GM12873 (cell line): ENCODE results near the gene PRMT1.

Source experiments
- TF ChIP-seq, protein P1 (sequence below): IDR thresholded peaks from 2 replicates; pipeline ENCODE4 v1.5.1; 2012; ENCODE audit warnings: low read depth, mild to moderate bottlenecking, moderate library complexity, low read length, control low read depth; ENCODE audit not compliant: insufficient read depth; ENCODE audit errors: missing control alignments

Gene PRMT1

DNA sequence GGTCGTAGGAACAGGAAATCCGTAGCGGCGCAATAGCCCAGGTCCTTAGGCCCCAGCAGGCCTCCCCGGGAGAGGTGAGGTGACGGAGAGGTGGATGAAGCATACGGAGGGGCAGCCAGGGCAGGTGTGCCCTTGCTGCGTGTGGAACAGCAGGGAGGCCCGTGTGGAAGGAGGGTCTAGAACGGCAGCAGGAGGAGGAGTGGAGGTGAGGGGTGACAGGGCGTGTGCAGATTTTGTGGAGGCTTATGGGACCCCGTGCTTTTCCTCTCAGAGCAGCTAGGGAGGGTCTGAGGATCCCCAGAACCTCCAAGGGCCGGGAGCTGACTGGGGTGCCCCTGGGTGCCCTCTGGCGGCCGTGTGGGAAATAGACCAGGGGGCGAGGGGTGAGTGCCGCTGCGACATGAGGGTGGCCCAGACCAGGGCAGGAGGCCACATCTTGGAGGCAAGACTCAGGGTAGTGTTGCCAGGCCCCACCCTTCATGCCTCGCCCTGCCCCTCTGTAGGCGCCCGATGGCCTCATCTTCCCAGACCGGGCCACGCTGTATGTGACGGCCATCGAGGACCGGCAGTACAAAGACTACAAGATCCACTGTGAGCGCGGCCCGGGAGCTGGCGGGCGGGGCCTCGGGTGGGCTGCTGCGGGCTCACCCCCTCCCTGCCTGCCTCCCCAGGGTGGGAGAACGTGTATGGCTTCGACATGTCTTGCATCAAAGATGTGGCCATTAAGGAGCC is 7.3 kb downstream of the PRMT1 start:
- TF ChIP-seq, protein P1, sequence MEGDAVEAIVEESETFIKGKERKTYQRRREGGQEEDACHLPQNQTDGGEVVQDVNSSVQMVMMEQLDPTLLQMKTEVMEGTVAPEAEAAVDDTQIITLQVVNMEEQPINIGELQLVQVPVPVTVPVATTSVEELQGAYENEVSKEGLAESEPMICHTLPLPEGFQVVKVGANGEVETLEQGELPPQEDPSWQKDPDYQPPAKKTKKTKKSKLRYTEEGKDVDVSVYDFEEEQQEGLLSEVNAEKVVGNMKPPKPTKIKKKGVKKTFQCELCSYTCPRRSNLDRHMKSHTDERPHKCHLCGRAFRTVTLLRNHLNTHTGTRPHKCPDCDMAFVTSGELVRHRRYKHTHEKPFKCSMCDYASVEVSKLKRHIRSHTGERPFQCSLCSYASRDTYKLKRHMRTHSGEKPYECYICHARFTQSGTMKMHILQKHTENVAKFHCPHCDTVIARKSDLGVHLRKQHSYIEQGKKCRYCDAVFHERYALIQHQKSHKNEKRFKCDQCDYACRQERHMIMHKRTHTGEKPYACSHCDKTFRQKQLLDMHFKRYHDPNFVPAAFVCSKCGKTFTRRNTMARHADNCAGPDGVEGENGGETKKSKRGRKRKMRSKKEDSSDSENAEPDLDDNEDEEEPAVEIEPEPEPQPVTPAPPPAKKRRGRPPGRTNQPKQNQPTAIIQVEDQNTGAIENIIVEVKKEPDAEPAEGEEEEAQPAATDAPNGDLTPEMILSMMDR: peak; percentile 66

DNA sequence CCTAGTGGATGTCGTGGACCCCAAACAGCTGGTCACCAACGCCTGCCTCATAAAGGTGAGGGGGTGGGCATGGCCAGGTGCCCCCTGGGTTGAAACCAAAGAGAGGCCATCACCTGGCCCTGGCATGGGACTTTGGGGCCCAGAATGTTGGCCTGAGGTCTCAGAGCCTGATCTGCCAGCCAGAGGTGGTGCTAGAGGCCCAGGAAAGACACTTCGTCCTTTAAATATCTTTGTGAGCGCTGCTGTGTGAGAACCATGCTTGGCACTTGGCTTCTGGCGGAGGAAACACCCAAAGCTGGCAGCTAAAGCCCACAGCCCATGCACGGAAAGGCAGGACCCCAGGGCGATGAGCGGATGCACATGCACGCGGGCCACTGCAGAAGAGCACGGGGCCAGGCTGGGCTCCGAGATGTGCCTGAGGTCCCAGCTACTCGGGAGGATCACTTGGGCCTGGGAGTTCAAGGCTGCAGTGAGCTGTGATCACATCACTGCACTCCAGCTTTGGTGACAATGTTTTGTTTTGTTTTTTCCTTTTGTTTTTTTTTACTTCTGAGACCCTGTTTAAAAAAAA is 8.0 kb downstream of the PRMT1 start:
- TF ChIP-seq, protein P1: no peak

DNA sequence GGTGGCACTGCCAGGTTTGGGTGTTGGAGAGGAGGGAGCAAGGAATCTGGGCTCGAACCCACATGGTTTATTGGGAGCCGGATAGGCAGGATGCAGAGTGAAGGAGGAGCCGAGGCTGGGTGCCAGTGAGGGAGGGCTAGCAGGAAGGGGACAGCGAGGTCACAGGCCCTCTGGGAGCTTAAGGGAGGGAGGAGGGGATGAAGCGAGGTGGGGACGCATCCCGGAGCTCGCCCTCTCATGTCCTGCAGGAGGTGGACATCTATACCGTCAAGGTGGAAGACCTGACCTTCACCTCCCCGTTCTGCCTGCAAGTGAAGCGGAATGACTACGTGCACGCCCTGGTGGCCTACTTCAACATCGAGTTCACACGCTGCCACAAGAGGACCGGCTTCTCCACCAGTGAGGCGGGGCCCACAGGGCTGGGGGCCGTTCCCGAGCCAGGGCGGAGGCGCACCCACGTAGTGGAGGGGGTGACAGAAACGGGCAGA is 8.8 kb downstream of the PRMT1 start:
- TF ChIP-seq, protein P1: no peak

DNA sequence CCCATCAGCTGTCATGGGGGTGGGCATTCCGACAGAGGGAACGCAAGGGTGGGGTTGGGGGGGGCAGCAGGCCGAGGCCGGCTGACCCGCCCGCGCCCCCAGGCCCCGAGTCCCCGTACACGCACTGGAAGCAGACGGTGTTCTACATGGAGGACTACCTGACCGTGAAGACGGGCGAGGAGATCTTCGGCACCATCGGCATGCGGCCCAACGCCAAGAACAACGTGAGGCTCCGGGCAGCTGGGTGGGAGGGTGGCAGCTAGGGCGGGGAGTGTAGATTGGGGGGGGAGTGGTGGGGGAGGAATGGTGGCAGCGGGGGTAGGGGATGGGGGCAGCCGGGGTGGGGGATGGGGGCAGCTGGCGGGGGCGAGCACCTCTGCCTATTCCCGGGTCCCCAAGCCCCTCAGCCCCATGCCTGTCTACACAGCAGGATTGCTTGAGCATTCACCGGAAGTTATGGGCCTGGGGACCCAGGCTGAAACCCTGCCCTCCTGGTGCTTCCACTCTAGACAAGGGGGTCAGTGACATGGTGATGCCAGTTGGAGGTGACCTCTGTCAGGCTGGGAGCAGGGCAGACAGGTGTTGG is 9.5 kb downstream of the PRMT1 start:
- TF ChIP-seq, protein P1: no peak

DNA sequence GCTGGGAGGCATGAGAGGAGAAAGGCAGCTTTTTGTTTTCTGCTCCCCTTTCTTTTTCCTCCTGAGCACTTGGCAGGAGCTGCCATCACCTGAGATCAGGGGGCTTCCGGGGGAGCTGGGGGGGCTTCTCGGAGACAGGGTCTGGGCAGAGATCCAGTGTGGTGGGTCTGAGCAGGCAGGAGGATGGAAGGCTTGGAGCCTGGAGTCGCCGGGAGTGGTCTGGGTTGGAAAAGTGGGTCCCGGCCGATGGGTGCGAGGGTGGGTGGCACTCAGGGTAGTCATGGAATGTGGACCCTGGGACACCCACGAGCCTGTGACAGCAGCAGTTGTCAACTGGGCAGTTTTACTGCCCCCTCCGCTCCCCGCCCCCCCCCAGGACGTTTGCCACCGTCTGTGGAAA is 10.1 kb downstream of the PRMT1 start:
- TF ChIP-seq, protein P1: no peak

DNA sequence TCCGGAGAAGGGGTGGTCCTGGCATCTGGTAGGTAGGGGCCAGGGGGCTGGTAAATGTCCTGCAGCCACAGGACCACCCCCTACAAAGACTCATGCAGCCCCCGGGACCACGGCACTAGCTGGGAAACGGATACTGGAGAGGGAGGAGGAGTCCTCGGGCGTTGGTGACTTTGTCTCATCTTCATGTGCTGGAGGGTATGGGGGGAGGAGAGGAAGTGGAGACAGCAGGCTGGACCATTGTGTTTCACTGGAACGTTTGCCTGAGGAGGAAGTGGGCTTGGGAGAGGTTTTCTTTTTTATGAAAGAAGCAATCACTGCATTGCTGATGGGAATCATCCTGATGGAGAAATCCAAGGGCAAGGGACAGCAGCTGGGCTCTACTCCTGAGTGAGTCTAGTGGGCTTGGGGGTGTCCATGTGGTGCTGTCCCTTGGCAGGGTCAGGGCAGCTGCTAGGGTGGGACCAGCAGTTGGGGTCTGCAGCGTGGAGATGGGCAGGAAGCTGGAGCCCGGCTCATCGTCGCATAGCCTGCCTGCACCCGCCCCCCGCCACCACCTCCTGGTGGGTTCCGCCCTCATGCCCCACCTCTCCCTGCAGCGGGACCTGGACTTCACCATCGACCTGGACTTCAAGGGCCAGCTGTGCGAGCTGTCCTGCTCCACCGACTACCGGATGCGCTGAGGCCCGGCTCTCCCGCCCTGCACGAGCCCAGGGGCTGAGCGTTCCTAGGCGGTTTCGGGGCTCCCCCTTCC is 10.7 kb downstream of the PRMT1 start:
- TF ChIP-seq, protein P1: no peak
